ENCODE measurements around the gene ZNF33B. TPM values are rescaled to one million over a fixed set of nuclear protein-coding genes. Genes with fewer than 3 reads are reported as not detected.

Gene ZNF33B
- total RNA-seq, 1 experiment from 2014 or later: 21.1 TPM

DNA sequence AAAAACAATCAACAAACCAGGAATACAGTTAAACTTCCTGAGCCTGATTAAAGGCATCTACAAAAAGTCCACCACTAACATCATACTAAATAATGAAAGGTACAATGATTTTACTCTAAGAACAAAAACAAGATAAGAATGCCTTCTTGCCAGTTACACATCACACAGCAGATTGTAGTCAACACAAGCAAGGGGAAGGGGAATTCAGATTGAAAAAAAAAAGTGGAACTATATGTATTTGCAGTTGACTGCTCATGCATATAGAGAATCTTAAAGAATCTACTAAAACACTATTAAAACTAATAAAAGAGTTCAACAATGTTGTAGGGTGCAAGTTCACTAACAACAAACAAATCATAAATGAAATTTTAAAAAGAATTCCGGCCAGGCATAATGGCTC, 28.5 kb downstream of the ZNF33B start:
- Histone ChIP-seq H3K4me1 (ENCODE audit: control insufficient read depth in 1 of 2, insufficient read depth in 2 of 2, low read length in 2 of 2) (no peaks in the 10 kb centered on the region), H3K9me3 (ENCODE audit: control insufficient read depth in 1 of 2, insufficient read depth in 1 of 2, low read depth in 1 of 2, low read length in 2 of 2) (no peaks in the 10 kb centered on the region), H3K4me3 (replicated peaks in 1 of 2; ENCODE audit: low read depth in 1 of 2, low read length in 2 of 2) (no peak overlapping the region), H2AFZ (ENCODE audit: low read depth, low read length, poor library complexity, severe bottlenecking) (no peak overlapping the region), H3K36me3 (ENCODE audit: control insufficient read depth in 1 of 2, insufficient read depth in 2 of 2, low read length in 2 of 2) (peaks cover 0 to 9% of the 10 kb centered on the region in 2 experiments; a peak in 3 of 4 replicates), H4K20me1 (ENCODE audit: insufficient read depth) (no peaks in the 10 kb centered on the region), H3K9me2 (ENCODE audit: insufficient read depth) (no peaks in the 10 kb centered on the region), H3K9ac (ENCODE audit: low read length) (no peak overlapping the region), H3K27me3 (ENCODE audit: insufficient read depth, low read length) (no peaks in the 10 kb centered on the region), H3K4me2 (ENCODE audit: low read length) (no peak overlapping the region), H3K27ac (ENCODE audit: low read depth, low read length) (no peak overlapping the region), H3K79me2 (ENCODE audit: insufficient read depth, low read length) (peaks cover 11% of the 10 kb centered on the region; the same call in 1 of the 2 replicates)
- ChIA-PET RAD21 (ENCODE audit: low non-redundant PET in 1 of 2, low total read pairs in 2 of 2, uncharacterized antibody in 2 of 2, unreplicated experiment in 2 of 2) (no interaction called here), POLR2A (no interaction called here), CTCF (no interaction called here)
- TF ChIP-seq, protein P1, sequence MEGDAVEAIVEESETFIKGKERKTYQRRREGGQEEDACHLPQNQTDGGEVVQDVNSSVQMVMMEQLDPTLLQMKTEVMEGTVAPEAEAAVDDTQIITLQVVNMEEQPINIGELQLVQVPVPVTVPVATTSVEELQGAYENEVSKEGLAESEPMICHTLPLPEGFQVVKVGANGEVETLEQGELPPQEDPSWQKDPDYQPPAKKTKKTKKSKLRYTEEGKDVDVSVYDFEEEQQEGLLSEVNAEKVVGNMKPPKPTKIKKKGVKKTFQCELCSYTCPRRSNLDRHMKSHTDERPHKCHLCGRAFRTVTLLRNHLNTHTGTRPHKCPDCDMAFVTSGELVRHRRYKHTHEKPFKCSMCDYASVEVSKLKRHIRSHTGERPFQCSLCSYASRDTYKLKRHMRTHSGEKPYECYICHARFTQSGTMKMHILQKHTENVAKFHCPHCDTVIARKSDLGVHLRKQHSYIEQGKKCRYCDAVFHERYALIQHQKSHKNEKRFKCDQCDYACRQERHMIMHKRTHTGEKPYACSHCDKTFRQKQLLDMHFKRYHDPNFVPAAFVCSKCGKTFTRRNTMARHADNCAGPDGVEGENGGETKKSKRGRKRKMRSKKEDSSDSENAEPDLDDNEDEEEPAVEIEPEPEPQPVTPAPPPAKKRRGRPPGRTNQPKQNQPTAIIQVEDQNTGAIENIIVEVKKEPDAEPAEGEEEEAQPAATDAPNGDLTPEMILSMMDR (IDR thresholded peaks at IDR 0.05 in 2 of 3, conservative IDR thresholded peaks at IDR 0.05 in 1 of 3; ENCODE audit: borderline replicate concordance in 1 of 3, insufficient read depth in 1 of 3, low read depth in 2 of 3, low read length in 2 of 3): no peak
- ATAC-seq (no peak), DNase-seq (ENCODE audit: low read depth, low spot score) (no peak)
- intact Hi-C loops (cut with micrococcal nuclease): no loop called here
- BruUV-seq (replicated peaks): no TSS peak

DNA sequence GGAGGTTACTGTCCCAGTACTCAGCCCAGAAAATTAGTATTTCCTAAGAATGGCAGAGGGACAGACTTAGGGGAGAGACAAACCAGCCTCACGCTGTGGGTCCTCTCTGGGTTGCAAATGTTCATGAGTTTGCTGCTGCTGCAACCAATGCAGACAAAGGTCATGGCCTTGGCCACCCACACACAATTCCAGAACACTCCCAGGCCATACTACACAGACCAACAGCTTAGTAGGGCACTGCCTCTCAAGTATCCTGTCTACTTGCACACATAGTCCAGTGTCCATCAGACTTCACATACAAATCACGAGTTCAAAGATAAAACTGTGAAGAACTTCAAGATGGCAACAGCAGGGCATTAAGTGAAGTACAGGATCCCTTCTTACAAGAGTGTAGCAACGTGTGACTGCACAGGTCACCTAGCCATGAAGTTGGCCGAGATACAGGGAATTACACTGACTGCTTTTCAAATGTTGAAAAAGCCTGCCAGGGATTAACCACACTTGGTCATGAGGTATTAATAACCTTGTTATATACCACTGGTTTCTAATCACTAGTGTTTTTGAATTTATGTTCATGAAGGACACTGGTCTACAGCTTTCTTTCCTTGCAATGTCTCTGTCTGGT, 40.0 kb downstream of the ZNF33B start:
- Histone ChIP-seq H3K79me2 (ENCODE audit: insufficient read depth, low read length) (peaks cover 4% of the 10 kb centered on the region; the same call in 1 of the 2 replicates), H3K9me3 (ENCODE audit: control insufficient read depth in 1 of 2, insufficient read depth in 1 of 2, low read depth in 1 of 2, low read length in 2 of 2) (peaks cover 6 to 20% of the 10 kb centered on the region in 2 experiments; a peak in 2 of 4 replicates), H3K9ac (ENCODE audit: low read length) (no peak overlapping the region), H2AFZ (ENCODE audit: low read depth, low read length, poor library complexity, severe bottlenecking) (no peak overlapping the region), H3K27me3 (ENCODE audit: insufficient read depth, low read length) (no peaks in the 10 kb centered on the region), H3K4me1 (ENCODE audit: control insufficient read depth in 1 of 2, insufficient read depth in 2 of 2, low read length in 2 of 2) (no peaks in the 10 kb centered on the region), H3K4me2 (ENCODE audit: low read length) (no peak overlapping the region), H4K20me1 (ENCODE audit: insufficient read depth) (no peaks in the 10 kb centered on the region), H3K9me2 (ENCODE audit: insufficient read depth) (no peaks in the 10 kb centered on the region), H3K36me3 (ENCODE audit: control insufficient read depth in 1 of 2, insufficient read depth in 2 of 2, low read length in 2 of 2) (peaks cover 0 to 16% of the 10 kb centered on the region in 2 experiments; a peak in 2 of 4 replicates), H3K27ac (ENCODE audit: low read depth, low read length) (no peak overlapping the region), H3K4me3 (replicated peaks in 1 of 2; ENCODE audit: low read depth in 1 of 2, low read length in 2 of 2) (no peak overlapping the region)
- BruUV-seq (replicated peaks): no TSS peak
- ChIA-PET POLR2A (no interaction called here), RAD21 (ENCODE audit: low non-redundant PET in 1 of 2, low total read pairs in 2 of 2, uncharacterized antibody in 2 of 2, unreplicated experiment in 2 of 2) (no interaction called here), CTCF (no interaction called here)
- TF ChIP-seq ZFX (IDR thresholded peaks at IDR 0.05): no peak
- no peak for TF ChIP-seq POLR2A (IDR thresholded peaks at IDR 0.05; ENCODE audit: borderline replicate concordance, extremely low read depth, insufficient read depth, insufficient read length)
- no peak for TF ChIP-seq ZBTB33 (IDR thresholded peaks at IDR 0.05; ENCODE audit: extremely low read depth, insufficient replicate concordance, low read length)
- TF ChIP-seq CBX3 (IDR thresholded peaks at IDR 0.05; ENCODE audit: low read depth): no peak
- no peak for TF ChIP-seq ELF1 (IDR thresholded peaks at IDR 0.05; ENCODE audit: borderline replicate concordance, low read depth)
- TF ChIP-seq EZH2phosphoT487 (IDR thresholded peaks at IDR 0.05; ENCODE audit: borderline replicate concordance): no peak
- TF ChIP-seq YY1 (IDR thresholded peaks at IDR 0.05; ENCODE audit: extremely low read depth, insufficient replicate concordance, low read depth, low read length): no peak
- TF ChIP-seq CEBPB (IDR thresholded peaks at IDR 0.05; ENCODE audit: low read depth): no peak
- TF ChIP-seq SIN3A (IDR thresholded peaks at IDR 0.05; ENCODE audit: low read depth): no peak
- no peak for TF ChIP-seq JUND (IDR thresholded peaks at IDR 0.05)
- TF ChIP-seq RAD21 (IDR thresholded peaks at IDR 0.05; ENCODE audit: low read depth): no peak
- no peak for TF ChIP-seq ATF3 (IDR thresholded peaks at IDR 0.05)
- TF ChIP-seq FOSL1 (IDR thresholded peaks at IDR 0.05; ENCODE audit: low read depth): no peak
- TF ChIP-seq EZH2 (IDR thresholded peaks at IDR 0.05): no peak
- no peak for TF ChIP-seq MAX (IDR thresholded peaks at IDR 0.05)
- TF ChIP-seq POLR2AphosphoS5 (IDR thresholded peaks at IDR 0.05; ENCODE audit: low read depth, low read length): no peak
- DNase-seq (ENCODE audit: low read depth, low spot score): no peak
- no peak for ATAC-seq
- intact Hi-C loops (cut with micrococcal nuclease): no loop called here

Measured in HCT116 (cell line).